ENCODE data around the gene NOXO1.
"Not testable (repeated sequence)": the region's sequence is repeated elsewhere in the genome, so short reads cannot be mapped to it uniquely, and the experiment has no call there.

NOXO1 gene

GRCh38 chr16:1977875-1978268 is 3.4 kb downstream of the NOXO1 start:
- no peak for DNase-seq

- no peak for DNase-seq
Measured at GRCh38 chr16:1976951-1977874, 4.1 kb downstream of the NOXO1 start.

DNA sequence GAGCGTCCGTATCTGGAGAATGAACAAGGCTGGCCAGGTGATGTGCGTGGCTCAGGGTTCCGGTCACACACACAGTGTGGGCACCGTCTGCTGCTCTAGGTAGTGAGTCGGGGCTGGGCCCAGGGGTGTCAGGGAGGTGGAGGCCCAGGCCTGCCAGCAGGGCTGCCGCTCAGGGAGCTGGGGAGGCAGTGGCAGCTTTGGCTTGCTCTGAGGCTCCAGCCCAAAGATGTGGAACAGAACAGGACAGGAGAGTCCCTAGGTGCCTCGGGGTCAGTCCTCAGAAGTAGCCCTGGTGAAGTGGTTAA is 5.1 kb downstream of the NOXO1 start:
- DNase-seq: no peak

- no peak for DNase-seq
Measured at GRCh38 chr16:1975432-1976215, 5.6 kb downstream of the NOXO1 start.

DNA sequence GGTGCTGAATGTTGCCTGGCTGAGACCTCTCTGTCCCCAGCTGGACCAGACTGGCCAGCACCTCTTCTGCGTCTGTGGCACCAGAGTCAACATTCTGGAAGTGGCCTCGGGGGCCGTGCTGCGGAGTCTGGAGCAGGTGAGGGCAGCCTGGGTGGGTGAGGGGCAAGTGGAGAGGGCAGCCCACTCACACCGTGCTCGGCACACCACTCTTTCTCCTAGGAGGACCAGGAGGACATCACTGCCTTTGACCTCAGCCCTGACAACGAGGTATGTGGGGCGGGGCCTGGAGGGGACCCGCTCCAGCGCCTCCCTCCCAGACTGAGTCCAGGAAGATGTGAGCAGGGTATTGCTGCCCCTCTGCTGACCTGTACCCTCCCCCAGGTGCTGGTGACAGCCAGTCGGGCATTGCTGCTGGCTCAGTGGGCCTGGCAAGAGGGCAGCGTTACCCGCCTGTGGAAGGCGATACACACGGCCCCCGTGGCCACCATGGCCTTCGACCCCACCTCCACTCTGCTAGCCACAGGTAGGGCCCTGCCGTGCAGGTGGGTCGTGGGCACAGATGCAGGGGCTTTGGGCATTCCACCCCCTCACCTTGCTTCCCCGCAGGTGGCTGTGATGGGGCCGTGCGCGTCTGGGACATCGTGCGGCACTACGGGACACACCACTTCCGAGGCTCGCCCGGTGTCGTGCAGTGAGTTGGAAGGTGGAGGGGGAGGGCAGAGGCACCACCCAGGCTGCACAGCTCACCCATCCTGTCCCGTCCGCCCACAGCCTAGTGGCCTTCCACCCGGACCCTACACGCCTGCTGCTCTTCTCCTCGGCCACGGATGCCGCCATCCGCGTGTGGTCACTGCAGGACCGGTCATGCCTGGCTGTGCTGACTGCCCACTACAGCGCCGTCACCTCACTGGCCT is 6.9 kb downstream of the NOXO1 start:
- DNase-seq: no peak

- no peak for DNase-seq
Measured at GRCh38 chr16:1973461-1974156, 7.7 kb downstream of the NOXO1 start.

- DNase-seq: no peak
Measured at GRCh38 chr16:1972490-1972877, 8.8 kb downstream of the NOXO1 start.

- peak; percentile 74 for DNase-seq
Measured at GRCh38 chr16:1971796-1972489, 9.3 kb downstream of the NOXO1 start, which contains the start of gene TBL3. Gene TBL3 (plus strand): TSS chr16:1972053. CDS start chr16:1972165, 112 bp downstream.

GRCh38 chr16:1968146-1968953 is 12.9 kb downstream of the NOXO1 start:
- DNase-seq: no peak

DNA sequence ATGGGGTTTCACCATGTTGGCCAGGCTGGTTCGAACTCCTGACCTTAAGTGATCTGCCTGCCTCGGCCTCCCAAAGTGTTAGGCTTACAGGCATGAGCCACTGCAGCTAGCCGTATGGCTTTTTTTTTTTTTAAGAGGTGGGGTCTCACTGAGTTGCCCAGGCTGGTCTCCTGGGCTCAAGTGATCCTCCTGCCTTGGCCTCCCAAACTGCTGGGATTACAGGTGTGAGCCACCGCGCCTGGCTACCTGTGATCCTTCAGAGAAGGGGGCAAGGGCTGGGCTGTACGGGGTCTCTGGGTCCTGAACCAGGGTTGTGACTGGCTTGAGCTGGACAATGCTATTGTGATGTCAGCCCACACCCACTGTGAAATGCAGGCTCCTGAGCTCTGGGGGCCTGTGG is 14.8 kb downstream of the NOXO1 start, which contains the start of gene RNF151:
Gene RNF151, plus strand, starts transcription at position 397 of the 400 bp plus-strand sequence. CDS start 26 bp downstream, outside the sequence.
- no peak for DNase-seq

DNA sequence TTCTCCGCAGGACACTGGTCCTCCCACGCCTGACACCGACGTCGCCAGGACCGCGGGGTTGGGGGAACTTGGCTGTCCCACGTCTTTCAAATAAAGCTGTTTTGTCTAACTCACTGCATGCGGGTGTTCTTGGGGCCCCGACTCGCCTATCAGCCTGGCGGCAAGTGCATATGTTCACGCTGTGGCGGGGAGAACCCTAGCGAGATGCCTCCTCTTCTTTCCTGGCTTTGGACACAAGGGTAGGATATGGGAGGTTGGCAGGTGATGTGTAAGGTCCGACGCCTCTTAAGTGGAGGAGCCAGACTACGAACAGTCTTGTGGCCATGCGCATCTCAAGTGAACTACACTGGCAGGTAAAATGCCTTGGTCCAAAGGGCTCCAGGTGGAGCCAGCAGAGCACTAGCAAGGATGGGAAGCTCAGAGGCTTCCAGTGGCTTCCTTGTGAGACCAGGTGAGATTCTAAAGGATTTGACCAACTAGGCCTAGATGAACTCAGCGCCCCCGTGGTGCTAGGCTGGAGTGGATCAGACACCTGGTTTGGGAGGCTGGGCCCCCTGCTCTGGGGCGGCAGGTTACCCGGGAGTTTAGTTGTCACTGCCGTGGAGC is 15.8 kb downstream of the NOXO1 start:
- no peak for DNase-seq

DNA sequence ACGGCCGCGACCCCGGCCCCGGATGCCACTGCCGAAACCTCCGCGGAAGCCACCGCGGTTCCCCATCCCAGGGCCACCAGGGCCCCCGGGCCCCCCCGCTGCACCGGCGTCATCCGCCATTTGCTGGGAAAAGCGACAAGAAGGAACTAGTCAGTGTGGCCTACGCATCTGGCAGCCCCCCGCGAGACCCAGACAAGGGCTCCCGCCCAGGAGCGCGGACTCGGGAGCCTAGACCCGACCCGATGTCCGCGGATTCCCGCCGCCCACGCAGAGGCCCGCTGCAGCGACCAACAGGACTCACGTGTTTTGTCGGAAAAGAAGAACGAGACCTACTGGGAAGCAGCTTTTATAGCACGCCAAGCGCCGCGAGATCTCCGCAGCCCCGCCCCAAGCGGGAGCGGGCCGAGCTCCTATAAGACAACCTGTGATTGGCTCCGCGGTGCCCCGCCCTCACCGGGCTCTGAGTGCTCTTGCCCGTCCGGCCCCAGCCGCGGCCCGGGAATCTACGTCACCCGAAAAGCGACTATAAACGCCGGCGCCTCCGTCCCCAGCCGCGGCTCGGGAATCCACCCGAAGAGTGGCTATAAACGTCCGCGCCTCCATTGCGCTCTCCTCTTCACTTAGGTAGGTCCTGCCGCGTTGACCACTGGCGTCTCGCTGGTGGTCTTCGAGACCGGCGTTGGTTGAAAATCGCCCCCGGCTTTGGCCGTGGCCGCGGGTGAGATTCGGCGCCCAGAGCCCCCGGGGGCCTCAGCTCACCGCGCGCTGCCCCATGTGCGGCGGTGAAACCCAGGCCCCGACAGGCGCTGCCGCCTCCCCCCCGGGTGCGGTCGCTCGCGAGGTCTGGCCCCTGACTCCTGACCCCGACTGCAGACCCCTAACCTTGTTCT is 16.5 kb downstream of the NOXO1 start, which contains the start of gene RPS2:
Gene RPS2, minus strand, starts transcription at position 321 of the 890 bp plus-strand sequence. Its CDS starts 201 bp downstream, at position 120.
- peak; percentile 68 for DNase-seq

DNA sequence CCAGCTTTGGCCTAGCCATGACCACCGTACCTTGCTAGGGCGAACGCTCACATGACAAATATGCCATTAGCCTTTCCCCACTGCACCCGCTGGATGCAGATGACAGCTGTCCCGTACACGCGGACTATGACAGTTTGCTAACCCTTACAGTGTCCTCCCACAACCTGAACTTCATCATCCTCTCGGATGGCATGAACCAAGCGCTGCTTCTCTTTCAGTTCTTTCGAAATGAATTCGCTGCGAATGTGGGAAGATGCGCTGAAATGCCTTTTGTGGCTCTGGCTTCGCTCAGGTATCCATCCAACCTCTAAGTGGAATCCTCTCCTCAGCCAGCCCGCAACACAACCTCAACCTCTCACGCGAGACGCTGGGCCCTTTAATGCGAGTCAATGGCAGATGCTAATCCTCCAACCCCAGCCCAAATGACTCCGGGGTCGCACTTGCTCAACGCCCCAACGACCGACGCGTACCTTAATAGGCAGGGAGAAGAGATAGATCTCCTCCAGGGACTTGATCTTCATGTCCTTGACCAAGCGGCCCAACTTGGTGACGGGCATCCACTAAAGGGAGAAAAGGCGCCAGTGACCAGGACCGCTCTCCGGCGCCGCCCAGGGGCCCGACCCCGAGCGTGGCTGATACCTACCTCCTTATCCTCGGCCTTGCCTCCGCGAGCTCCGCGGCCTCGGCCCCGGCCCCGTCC is 17.3 kb downstream of the NOXO1 start:
- DNase-seq: no peak

DNA sequence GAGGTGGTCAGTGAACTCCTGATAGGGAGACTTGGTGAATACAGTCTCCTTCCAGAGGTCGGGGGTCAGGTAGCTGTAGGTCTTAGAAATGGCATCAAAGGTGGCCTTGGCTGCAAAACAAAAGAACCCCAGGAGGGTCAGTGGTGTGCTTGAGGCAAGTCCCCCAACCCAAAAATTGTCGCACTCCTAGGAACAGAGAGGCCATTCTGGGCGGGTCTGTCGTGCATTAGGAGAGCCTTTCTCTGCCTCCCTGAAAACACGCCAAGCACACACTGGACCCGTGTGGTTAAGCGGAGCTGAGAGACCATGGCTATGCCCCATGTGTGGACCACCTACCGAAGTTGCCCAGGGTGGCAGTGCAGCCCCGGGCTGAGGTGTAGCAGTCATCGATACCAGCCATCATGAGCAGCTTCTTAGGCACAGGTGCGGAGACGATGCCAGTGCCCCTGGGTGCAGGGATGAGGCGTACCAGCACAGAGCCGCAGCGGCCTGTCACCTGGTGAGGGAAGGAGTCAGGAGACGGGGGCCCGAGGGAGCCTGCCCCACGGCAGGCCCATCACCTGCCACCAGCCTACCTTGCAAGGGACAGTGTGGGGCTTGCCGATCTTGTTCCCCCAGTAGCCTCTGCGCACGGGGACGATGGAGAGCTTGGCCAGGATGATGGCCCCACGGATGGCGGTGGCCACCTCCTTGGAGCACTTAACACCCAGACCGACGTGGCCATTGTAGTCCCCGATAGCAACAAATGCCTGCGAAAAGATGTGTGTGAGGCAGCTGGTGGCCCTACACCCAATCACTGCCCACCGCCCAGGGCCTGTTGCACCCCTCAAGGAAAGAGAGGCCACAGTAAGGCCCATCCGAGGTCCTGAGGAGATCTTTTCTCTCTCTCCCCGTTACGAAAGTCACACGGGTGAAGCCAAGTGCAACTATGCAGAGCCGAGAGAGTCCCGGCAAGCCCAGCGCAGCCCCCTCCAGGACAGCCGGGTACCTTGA is 18.8 kb downstream of the NOXO1 start:
- DNase-seq: not testable (repeated sequence)

- DNase-seq: no peak
Measured at GRCh38 chr16:1961651-1962067, 19.6 kb downstream of the NOXO1 start.

DNA sequence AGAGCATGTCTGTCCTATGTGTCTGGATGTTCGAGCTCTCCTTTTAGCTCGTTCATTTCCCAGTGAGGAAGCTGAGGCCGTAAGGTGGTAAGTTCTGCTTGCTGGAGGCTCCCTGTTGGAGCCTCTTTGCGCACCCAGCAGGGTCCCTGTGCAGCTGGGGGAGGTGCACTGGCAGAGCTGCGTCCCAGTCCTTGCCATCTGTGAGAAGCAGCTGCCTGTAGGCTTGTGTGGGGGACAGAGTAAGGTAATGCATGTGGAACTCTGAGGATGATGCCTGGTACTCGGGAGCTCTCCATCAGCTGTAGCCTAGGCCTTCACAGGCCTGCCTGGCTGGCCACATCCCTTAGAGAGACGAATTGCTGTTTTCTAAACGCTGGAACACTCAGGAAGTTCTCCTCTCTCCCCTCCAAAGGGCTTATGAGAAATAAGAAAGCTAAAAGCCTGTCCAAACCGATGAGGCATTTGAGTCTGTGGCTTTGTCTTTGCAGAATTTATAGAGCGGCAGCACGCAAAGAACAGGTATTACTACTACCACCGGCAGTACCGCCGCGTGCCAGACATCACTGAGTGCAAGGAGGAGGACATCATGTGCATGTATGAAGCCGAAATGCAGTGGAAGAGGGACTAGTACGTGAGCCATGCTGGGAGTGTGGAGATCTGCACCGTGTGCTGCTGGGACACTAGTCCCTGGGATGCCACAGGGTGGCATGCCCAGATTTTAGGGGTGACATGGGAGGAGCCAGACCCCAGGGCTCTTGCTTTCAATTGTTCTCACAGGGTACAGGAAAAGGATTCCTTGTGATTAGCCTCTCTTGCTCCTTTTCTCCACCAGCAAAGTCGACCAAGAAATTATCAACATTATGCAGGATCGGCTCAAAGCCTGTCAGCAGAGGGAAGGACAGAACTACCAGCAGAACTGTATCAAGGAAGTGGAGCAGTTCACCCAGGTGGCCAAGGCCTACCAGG is 20.3 kb downstream of the NOXO1 start:
- no peak for DNase-seq

Measured in cortex of kidney (tissue), 1 donor.